Measurements from ENCODE around the gene PRKCQ. TPM values are rescaled to one million over a fixed set of nuclear protein-coding genes. Genes with fewer than 3 reads are reported as not detected.

PRKCQ gene
- total and polyA plus RNA-seq, 2 of the 8 experiments (the other 6 are each of a cell fraction or from before 2014, with no cell fraction given): 9.1 to 22.6 TPM

GRCh38 chr10:6542999-6543430, 37.1 kb downstream of the PRKCQ start (continued):
- TF ChIP-seq ATF2 (IDR thresholded peaks at IDR 0.05; ENCODE audit: low read length) (no peak), SRF (IDR thresholded peaks at IDR 0.05; ENCODE audit: low read depth, low read length) (no peak), NANOG (IDR thresholded peaks at IDR 0.05; ENCODE audit: insufficient read depth, low read depth, low read length, poor library complexity, severe bottlenecking) (no peak), TAF1 (IDR thresholded peaks at IDR 0.05; ENCODE audit: low read depth, low read length) (no peak), SIN3A (conservative IDR thresholded peaks at IDR 0.05 in 1 of 2, IDR thresholded peaks at IDR 0.05 in 1 of 2; ENCODE audit: low read depth in 1 of 2, low read length in 2 of 2) (no peak), ZNF274 (IDR thresholded peaks at IDR 0.05; ENCODE audit: borderline replicate concordance, extremely low read depth, low read length) (no peak)
